MM.1S (cell line): ENCODE measurements around the gene BPIFB2.

Source experiments
- EZH2 ChIP-seq: fragments of 300-600 bp; sonication (generic); optimal IDR thresholded peaks from 2 replicates; pipeline ENCODE3; 2017; ENCODE audit warnings: low read depth, mild to moderate bottlenecking, antibody characterized with exemption, low read length, mixed read lengths
- TF ChIP-seq, protein P1 (sequence below): fragments of 300-600 bp; sonication (generic); IDR thresholded peaks from 2 replicates; pipeline ENCODE4 v1.5.1; 2016; ENCODE audit warnings: antibody characterized with exemption, low read length, mixed read lengths

DNA sequence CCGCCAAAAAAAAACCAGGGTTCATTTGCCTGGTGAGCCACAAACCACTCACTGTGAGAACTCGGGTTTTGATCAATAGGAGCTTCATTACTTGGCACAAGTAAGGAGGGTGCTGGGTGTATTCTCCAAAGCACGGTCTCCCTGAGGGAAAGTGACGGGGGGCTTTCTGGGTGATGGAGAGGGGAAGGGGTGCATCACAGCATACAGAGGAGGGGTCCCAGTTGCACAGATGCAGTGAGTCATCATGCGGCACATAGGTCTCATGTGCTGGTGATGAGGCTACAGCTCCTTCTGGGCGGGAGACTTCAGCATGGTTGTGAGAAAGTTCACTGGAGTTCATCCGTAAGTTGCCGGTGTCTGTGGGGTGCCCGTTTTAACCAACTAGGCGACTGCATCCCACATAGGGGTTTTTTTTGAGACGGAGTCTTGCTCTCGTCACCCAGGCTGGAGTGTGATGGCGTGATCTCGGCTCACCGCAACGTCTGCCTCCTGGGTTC, 39.5 kb upstream of the BPIFB2 start:
- no peak for TF ChIP-seq EZH2
- TF ChIP-seq, protein P1, sequence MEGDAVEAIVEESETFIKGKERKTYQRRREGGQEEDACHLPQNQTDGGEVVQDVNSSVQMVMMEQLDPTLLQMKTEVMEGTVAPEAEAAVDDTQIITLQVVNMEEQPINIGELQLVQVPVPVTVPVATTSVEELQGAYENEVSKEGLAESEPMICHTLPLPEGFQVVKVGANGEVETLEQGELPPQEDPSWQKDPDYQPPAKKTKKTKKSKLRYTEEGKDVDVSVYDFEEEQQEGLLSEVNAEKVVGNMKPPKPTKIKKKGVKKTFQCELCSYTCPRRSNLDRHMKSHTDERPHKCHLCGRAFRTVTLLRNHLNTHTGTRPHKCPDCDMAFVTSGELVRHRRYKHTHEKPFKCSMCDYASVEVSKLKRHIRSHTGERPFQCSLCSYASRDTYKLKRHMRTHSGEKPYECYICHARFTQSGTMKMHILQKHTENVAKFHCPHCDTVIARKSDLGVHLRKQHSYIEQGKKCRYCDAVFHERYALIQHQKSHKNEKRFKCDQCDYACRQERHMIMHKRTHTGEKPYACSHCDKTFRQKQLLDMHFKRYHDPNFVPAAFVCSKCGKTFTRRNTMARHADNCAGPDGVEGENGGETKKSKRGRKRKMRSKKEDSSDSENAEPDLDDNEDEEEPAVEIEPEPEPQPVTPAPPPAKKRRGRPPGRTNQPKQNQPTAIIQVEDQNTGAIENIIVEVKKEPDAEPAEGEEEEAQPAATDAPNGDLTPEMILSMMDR, result no peak
